HG03060 (cell line): ENCODE results near the gene PLPP7.
A peak's percentile ranks its signal among the peaks of the same experiment; 100 is the strongest.
"Not testable (repeated sequence)": the region's sequence is repeated elsewhere in the genome, so short reads cannot be mapped to it uniquely, and the experiment has no call there.

Experiments used
- ATAC-seq: cut with Tn5 transposase; IDR thresholded peaks from one replicate; pipeline ENCODE4 v1.9.1; 2021; ENCODE audit warnings: low read depth, moderate number of reproducible peaks; ENCODE audit not compliant: unreplicated experiment

The PLPP7 gene

DNA sequence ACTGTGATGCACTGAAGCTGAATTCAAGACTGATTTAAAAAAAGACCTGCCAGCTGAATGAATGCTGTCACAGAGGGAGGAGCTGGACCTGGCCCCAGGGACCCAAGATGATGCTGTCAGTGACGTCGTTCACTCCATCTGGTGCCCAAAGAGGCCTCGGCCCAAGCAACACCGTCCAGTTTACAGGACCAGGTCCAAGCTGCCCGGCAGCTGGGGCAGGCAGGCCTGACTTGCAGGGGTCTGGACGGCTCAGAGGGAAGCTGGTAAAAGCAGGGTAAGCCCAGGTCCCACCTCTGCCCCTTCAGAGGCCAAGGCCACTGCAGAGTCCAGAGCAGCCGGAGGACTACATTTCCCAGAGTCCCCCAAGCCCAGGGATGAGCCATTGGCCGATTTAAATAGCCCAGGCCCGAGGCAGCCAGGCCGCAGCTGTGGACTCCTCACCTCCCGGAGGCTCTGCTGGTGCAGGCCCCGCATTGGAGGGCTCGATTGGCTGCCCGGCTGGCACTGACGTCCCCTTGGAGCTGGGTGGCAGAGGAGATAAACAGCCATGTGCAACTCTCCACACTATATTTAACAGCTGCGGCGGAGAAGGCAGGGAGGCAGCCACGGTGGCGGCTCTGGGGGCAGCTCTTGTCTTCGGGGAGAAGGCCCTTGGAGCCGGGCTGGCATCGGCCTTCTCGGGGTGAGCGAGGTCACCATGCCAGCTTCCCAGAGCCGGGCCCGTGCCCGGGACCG, at the start of gene PLPP7:
Gene PLPP7, plus strand, starts transcription at position 423 of the 735 bp plus-strand sequence. Its CDS starts 275 bp downstream, at position 698.
- no peak for ATAC-seq

GRCh38 chr9:131240047-131240921, 49.2 kb upstream of the PLPP7 start:
- no peak for ATAC-seq

GRCh38 chr9:131244331-131244730, 45.2 kb upstream of the PLPP7 start:
- not testable (repeated sequence) for ATAC-seq

- no peak for ATAC-seq
Measured at GRCh38 chr9:131246618-131247017, 42.9 kb upstream of the PLPP7 start.

- peak; percentile 14 for ATAC-seq
Measured at GRCh38 chr9:131252120-131252519, 37.4 kb upstream of the PLPP7 start.

DNA sequence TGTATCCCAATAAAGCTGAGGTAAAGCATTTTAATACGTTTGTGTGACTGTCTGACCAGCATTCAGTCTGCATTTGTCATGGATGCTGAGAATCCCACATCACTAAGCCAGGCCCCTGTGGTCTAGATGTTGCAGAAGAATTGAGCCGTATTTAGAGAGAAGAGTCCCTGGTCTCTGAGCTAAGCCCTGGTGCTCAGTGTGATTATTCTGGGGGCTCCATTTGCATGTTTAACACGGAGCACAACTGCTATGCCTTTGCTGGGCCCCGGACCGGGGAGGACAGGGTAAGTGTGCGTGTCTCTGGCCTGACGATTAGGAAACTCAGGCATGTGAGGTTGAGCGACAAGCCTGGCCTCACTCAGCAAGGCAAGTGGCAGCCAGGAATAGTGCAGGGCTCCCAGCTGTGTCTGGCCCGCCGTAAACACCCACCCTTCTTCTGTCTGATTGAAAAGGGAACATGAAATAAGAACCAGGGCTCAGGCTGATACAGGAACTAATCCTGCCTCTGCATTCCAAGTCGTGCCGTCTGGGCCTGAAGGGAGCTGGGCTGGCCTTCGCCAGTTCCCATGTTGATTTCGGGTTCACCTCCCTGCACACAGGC, 35.5 kb upstream of the PLPP7 start:
- ATAC-seq: no peak

DNA sequence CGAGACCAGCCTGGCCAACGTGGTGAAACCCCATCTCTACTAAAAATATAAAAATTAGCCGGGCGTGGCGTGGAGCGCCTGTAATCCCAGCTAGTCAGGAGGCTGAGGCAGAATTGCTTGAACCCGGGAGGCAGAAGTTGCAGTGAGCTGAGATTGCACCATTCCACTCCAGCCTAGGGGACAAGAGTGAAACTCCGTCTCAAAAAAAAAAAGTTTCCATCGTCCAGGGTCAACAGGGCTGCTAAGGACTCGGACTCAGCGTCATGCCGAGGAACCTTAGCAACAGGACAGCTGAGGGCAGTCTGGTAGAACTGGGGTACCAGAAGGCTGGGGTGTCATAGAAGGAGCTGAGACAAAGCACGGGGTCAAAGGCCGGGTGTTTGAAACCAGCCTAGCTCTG, 34.9 kb upstream of the PLPP7 start:
- no peak for ATAC-seq

- no peak for ATAC-seq
Measured at GRCh38 chr9:131255676-131256197, 33.8 kb upstream of the PLPP7 start.

GRCh38 chr9:131257266-131258025, 32.1 kb upstream of the PLPP7 start:
- no peak for ATAC-seq

GRCh38 chr9:131258186-131258585, 31.3 kb upstream of the PLPP7 start:
- no peak for ATAC-seq

GRCh38 chr9:131258698-131259431, 30.7 kb upstream of the PLPP7 start:
- no peak for ATAC-seq

- no peak for ATAC-seq
Measured at GRCh38 chr9:131259432-131259898, 30.1 kb upstream of the PLPP7 start.

DNA sequence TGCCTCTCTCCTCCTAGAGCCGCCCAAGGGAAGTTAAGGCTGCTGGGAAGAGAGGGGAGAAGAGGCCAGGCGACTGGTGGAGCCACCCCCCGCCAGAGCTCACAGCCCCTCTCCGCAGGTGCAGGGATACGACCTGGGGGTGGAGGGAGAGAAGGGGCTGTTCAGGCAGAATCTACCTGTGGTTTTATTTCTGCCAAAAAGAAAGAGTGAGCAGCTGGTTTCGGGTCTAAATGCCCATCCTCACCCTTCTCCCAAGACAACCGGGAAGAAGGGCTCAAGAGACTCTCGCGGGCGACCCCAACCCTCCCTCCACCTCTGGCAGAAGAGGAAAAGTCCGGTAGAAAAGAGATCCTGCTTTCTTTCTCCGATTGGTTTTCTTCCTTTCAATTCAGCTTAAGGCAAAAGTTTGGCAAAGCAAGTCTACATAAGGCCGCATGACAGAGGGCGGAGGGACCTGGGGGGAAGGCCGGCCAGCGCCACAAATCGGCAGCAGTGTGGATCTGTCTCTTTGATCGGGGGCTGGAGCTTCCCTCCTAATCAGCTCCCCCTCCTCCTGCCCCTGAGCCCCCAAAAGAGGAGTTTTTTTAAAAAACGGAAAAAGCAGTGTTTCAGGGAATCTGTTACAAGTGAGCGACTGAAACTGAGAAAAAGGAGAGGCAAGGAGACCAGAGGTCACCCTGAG, 29.5 kb upstream of the PLPP7 start:
- ATAC-seq: no peak

DNA sequence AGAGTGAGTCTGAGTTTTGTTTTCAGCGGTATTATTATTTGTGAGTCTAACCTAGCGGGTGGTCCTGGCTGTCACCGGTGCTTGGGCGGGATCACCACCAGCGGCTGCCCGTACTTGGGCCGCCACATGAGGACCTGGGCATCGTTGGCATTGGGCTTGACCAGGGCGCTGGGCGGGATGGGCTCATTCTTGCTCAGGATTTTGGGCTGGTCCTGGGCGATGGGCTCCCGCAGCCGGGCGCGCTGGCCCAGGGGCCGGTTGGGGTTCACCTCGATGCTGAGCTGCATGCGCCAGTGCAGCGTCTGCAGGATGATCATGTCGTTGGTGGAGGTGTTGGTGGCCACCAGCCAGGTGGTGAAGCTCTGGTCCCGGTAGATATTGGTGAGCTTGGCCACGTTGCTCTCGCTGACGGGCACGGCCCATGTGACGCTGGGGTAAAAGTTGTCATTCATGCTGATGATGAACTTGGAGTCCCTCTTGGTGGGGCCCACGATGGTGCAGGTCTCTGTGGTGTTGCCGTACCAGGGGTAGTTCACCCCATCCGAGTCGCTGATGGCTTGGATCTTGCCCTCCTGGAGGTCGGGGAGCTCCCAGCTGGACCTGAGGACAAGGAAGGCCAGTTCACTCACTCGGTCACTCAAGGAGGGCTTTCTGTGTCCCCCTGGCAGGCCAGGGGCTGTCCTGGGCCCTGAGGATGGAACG, 28.6 kb upstream of the PLPP7 start:
- ATAC-seq: no peak

DNA sequence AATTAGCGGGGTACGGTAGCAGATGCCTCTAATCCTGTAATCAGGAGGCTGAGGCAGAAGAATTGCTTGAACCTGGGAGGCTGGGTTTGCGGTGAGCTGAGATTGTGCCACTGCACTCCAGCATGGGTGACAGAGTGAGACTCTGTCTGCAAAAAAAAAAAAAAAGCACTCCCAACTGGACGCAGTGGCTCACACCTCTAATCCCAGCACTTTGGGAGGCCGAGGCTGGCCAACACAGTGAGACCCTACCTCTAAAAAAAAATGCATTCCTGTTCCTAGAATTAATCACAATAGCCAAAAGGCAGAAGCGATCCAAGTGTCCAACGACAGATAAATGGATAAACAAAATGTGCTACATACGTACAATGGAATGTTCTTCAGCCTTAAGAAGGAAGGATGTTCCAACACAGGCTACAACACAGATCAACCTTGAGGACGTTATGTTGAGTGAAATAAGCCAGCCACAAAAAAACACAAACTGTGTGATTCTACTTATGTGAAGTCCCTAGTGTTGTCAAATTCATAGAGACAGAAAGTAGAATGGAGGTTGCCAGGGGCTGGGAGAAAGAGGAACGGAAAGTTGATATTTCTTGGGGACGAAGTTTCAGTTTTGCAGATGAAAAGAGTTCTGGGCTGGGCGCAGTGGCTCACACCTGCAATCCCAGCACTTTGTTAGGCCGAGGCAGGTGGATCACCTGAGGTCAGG, 27.0 kb upstream of the PLPP7 start:
- no peak for ATAC-seq

- not testable (repeated sequence) for ATAC-seq
Measured at GRCh38 chr9:131263033-131263343, 26.5 kb upstream of the PLPP7 start.

GRCh38 chr9:131263701-131264100, 25.8 kb upstream of the PLPP7 start:
- ATAC-seq: no peak

DNA sequence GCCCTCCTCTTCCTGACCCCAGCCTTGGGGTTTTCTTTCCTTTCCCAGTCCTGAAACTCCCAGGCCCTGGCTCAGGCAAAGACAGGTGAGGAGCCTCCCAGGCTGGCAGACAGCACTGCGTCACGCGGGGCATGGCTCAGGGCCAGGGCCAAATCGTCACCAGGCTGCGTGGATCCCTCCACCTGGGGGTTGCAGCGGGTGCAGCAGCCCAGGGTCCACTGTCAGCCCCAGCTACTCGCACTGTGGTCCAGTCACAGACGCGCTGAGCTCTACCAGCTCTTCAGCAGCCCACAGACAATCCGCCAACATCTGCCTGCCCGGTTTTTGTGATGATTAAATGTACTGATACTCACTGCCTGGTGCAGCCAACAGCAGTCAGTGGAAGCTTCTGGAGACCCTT, 25.3 kb upstream of the PLPP7 start:
- no peak for ATAC-seq
